Endothelial cell (in vitro differentiated cells): Measurements from ENCODE around the gene PIGU. TPM values are rescaled to one million over a fixed set of nuclear protein-coding genes. Genes with fewer than 3 reads are reported as not detected.

Source experiments
- DNase-seq: peaks from one replicate; pipeline ENCODE4 v3.0.0; 2021; ENCODE audit warnings: low spot score
- H3K27ac Mint-ChIP-seq: one replicate; pipeline ENCODE4 v1.8.0; 2021; ENCODE audit warnings: mixed read lengths, inconsistent platforms; ENCODE audit not compliant: unreplicated experiment
- H3K27me3 Mint-ChIP-seq: one replicate; pipeline ENCODE4 v1.8.0; 2021; ENCODE audit warnings: mild to moderate bottlenecking, moderate library complexity, mixed read lengths, inconsistent platforms; ENCODE audit not compliant: unreplicated experiment
- H3K36me3 Mint-ChIP-seq: one replicate; pipeline ENCODE4 v1.8.0; 2021; ENCODE audit warnings: mild to moderate bottlenecking, low read depth, mixed read lengths, inconsistent platforms; ENCODE audit not compliant: unreplicated experiment
- H3K4me1 Mint-ChIP-seq: one replicate; pipeline ENCODE4 v1.8.0; 2021; ENCODE audit warnings: mild to moderate bottlenecking, mixed read lengths, inconsistent platforms; ENCODE audit not compliant: unreplicated experiment
- H3K4me3 Mint-ChIP-seq: one replicate; pipeline ENCODE4 v1.8.0; 2021; ENCODE audit warnings: mild to moderate bottlenecking, mixed read lengths, inconsistent platforms; ENCODE audit not compliant: unreplicated experiment
- H3K9me3 Mint-ChIP-seq: one replicate; pipeline ENCODE4 v1.8.0; 2021; ENCODE audit warnings: mixed read lengths, inconsistent platforms; ENCODE audit not compliant: unreplicated experiment
- total RNA-seq: library from RNA; stranded (reverse); fragmentation: NEBNext Ultra II Directional; extraction: Animal tissue kit (Norgen Biotek cat#: 25700); gene quantifications from one replicate; pipeline ENCODE4 v1.2.1, GENCODE V29; 2021; ENCODE audit not compliant: unreplicated experiment
- TF ChIP-seq, protein P1 (sequence below): fragments of 200-600 bp; sonication (generic); IDR thresholded peaks from one replicate; pipeline ENCODE4 v1.5.0; 2021; ENCODE audit warnings: antibody characterized with exemption; ENCODE audit not compliant: unreplicated experiment

PIGU gene
- total RNA-seq, 1 donor from 2014 or later: 16.5 TPM

- TF ChIP-seq, protein P1, sequence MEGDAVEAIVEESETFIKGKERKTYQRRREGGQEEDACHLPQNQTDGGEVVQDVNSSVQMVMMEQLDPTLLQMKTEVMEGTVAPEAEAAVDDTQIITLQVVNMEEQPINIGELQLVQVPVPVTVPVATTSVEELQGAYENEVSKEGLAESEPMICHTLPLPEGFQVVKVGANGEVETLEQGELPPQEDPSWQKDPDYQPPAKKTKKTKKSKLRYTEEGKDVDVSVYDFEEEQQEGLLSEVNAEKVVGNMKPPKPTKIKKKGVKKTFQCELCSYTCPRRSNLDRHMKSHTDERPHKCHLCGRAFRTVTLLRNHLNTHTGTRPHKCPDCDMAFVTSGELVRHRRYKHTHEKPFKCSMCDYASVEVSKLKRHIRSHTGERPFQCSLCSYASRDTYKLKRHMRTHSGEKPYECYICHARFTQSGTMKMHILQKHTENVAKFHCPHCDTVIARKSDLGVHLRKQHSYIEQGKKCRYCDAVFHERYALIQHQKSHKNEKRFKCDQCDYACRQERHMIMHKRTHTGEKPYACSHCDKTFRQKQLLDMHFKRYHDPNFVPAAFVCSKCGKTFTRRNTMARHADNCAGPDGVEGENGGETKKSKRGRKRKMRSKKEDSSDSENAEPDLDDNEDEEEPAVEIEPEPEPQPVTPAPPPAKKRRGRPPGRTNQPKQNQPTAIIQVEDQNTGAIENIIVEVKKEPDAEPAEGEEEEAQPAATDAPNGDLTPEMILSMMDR: no peak
- Mint-ChIP-seq H3K27me3 (peaks cover 7% of the 10 kb centered on the region), H3K9me3 (no peaks in the 10 kb centered on the region), H3K36me3 (peaks cover 4% of the 10 kb centered on the region), H3K4me3 (no peak overlapping the region), H3K27ac (no peak overlapping the region), H3K4me1 (peaks cover 11% of the 10 kb centered on the region)
- no peak for DNase-seq
Observed at GRCh38 chr20:34574861-34575260, 102.0 kb downstream of the PIGU start.

DNA sequence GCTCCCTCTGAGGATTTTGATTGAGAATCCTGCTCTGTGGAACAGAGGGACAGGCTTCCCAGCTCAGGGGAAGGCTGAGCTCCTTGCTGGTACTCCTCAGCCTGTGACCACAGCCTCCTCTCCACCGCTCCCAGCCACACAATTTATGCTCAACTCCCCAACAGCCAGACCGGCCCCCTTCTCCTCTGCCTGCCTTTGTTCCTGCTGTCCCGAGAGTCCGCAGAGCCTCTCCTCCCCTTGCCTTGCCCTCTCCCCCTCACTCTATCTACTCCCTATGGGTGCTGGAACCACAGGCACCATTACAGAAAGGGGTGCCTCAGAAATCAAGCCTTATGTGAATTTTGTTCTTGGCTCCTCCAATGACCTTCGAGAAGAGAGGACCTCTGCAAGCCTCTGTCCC is 102.5 kb downstream of the PIGU start:
- peaks cover 4% of the 10 kb centered on the region for H3K36me3 Mint-ChIP-seq
- H3K4me3 Mint-ChIP-seq: no peak overlapping the region
- DNase-seq: no peak
- H3K9me3 Mint-ChIP-seq: no peaks in the 10 kb centered on the region
- peaks cover 11% of the 10 kb centered on the region for H3K4me1 Mint-ChIP-seq
- H3K27me3 Mint-ChIP-seq: peaks cover 7% of the 10 kb centered on the region
- H3K27ac Mint-ChIP-seq: no peak overlapping the region
- TF ChIP-seq, protein P1: no peak

DNA sequence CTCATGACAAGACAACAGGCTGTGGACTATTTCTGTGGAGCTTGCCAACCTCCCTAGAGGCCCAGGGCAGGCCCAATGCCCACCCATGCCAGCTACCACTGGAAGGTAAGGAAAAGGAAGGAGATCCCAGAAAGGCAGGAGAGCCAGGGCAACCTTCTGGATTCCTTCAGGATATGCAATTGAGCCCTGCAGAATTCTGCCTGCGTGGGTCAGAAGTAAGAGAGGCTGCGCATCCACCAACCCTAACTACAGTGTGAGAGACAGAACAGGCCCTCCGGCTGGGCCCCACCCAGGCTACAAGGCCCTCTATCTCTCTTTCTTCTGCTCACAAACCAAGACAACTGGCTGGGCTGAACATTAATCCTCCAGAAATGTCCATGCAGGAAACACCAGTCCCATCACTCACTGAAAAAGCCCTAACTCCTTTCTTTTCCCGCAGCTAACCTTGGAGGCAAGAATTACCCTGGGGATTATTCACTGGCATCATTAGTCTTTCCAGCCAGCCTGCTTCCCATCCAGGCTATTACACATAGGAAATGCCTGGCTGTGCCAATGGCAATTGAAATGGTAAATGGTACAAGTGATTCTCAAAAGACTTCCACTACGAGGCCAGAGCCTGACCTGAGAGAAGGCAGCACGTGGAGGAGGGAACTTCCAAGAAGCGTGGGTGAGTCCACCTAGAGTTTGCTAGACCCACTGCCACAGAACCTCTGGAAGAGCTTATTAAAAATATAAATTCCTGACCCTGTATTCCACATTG is 103.2 kb downstream of the PIGU start:
- TF ChIP-seq, protein P1: no peak
- no peak for DNase-seq
- H3K4me1 Mint-ChIP-seq: peaks cover 11% of the 10 kb centered on the region
- peaks cover 7% of the 10 kb centered on the region for H3K27me3 Mint-ChIP-seq
- peak overlapping the region; percentile 7 for H3K27ac Mint-ChIP-seq
- H3K36me3 Mint-ChIP-seq: peaks cover 4% of the 10 kb centered on the region
- no peaks in the 10 kb centered on the region for H3K9me3 Mint-ChIP-seq
- no peak overlapping the region for H3K4me3 Mint-ChIP-seq

- H3K27me3 Mint-ChIP-seq: peaks cover 7% of the 10 kb centered on the region
- TF ChIP-seq, protein P1: no peak
- no peak overlapping the region for H3K27ac Mint-ChIP-seq
Observed at GRCh38 chr20:34571753-34572152, 105.1 kb downstream of the PIGU start.

GRCh38 chr20:34570859-34571306 is 106.0 kb downstream of the PIGU start:
- Mint-ChIP-seq H3K4me3 (no peak overlapping the region), H3K4me1 (peaks cover 18% of the 10 kb centered on the region), H3K36me3 (peaks cover 4% of the 10 kb centered on the region), H3K27ac (peak overlapping the region; percentile 73), H3K9me3 (no peaks in the 10 kb centered on the region), H3K27me3 (peaks cover 7% of the 10 kb centered on the region)
- DNase-seq: no peak
- TF ChIP-seq, protein P1: no peak

More at GRCh38 chr20:34571753-34572152, 105.1 kb downstream of the PIGU start:
- H3K4me1 Mint-ChIP-seq: peaks cover 18% of the 10 kb centered on the region
- no peak overlapping the region for H3K4me3 Mint-ChIP-seq
- no peaks in the 10 kb centered on the region for H3K9me3 Mint-ChIP-seq
- peaks cover 4% of the 10 kb centered on the region for H3K36me3 Mint-ChIP-seq
- DNase-seq: no peak
